AG04450 (cell line): ENCODE data around the gene TTC9B. TPM values are rescaled to one million over a fixed set of nuclear protein-coding genes. Genes with fewer than 3 reads are reported as not detected.

ENCODE experiments used
- CTCF ChIA-PET: fragments of 300-600, 350-600 bp; formaldehyde crosslinking; extraction: SDS; loops from one replicate; lab custom pipeline; 2022; ENCODE audit warnings: antibody characterized with exemption, inconsistent platforms; lab: Charles Lee
- POLR2A ChIA-PET: fragments of 350-600 bp; formaldehyde crosslinking; extraction: SDS; loops from one replicate; lab custom pipeline; 2021; ENCODE audit warnings: antibody characterized with exemption, inconsistent platforms; lab: Yijun Ruan, JAX
- DNase-seq: peaks from one replicate; pipeline ENCODE4 v3.0.0-alpha.2; 2011; ENCODE audit warnings: low read depth, low spot score
- H3K27ac ChIP-seq: one replicate; pipeline ENCODE4 v1.5.1; 2012; ENCODE audit warnings: low read depth, low read length, control low read depth
- H3K27me3 ChIP-seq: one replicate; pipeline ENCODE4 v1.6.0; 2012; ENCODE audit warnings: low read length; ENCODE audit not compliant: control insufficient read depth, insufficient read depth
- H3K4me3 ChIP-seq: 2 replicates; pipeline ENCODE4 v1.5.1; 2011; ENCODE audit warnings: mild to moderate bottlenecking, low read depth, low read length, control low read depth
- H3K9me3 ChIP-seq: 2 replicates; pipeline ENCODE4 v1.5.1; 2012; ENCODE audit warnings: low read length; ENCODE audit not compliant: control insufficient read depth, insufficient read depth
- polyA plus RNA-seq: library from polyadenylated mRNA; depleted of rRNA; stranded (reverse); fragments of >200 nt; gene quantifications from 2 replicates; pipeline ENCODE4 v1.2.3, GENCODE V29; 2011
- TF ChIP-seq, protein P1 (sequence below): IDR thresholded peaks from 2 replicates; pipeline ENCODE4 v1.5.1; 2011; ENCODE audit warnings: low read depth, low read length, control low read depth, inconsistent platforms

The TTC9B gene
- polyA plus RNA-seq, 1 experiment = not detected

DNA sequence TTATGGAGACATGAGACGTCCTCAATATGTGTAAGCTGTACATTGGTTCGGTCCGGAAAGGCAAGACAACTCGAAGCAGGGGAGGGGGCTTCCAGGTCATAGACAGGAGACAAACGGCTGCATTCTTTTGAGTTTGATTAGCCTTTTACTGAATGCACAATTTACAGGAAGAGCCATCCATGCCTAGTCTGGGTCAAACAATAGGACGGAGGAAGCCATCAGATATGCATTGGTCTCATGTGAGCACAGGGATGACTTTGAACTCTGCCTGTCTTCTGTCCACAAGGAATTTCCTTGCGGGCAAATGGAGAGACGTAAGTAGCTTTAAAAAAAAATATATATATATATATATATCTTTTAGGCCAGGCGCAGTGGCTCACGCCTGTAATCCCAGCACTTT lies 10.2 kb upstream of the TTC9B start:
- TF ChIP-seq, protein P1, sequence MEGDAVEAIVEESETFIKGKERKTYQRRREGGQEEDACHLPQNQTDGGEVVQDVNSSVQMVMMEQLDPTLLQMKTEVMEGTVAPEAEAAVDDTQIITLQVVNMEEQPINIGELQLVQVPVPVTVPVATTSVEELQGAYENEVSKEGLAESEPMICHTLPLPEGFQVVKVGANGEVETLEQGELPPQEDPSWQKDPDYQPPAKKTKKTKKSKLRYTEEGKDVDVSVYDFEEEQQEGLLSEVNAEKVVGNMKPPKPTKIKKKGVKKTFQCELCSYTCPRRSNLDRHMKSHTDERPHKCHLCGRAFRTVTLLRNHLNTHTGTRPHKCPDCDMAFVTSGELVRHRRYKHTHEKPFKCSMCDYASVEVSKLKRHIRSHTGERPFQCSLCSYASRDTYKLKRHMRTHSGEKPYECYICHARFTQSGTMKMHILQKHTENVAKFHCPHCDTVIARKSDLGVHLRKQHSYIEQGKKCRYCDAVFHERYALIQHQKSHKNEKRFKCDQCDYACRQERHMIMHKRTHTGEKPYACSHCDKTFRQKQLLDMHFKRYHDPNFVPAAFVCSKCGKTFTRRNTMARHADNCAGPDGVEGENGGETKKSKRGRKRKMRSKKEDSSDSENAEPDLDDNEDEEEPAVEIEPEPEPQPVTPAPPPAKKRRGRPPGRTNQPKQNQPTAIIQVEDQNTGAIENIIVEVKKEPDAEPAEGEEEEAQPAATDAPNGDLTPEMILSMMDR = no peak
- H3K4me3 ChIP-seq = no peak overlapping the region
- H3K27me3 ChIP-seq = peaks cover 7% of the 10 kb centered on the region
- ChIA-PET CTCF (interaction anchor here (1.4 kb wide), 1 partner anchor 88 kb away, joined by 4 read pairs; no protein-coding TSS in a partner anchor), POLR2A (interaction anchor here (0.6 to 1.2 kb wide), 2 partner anchors 10 to 54 kb away, joined by 3 read pairs; partner anchors contain the start of gene TTC9B)
- H3K9me3 ChIP-seq = peaks cover 1% of the 10 kb centered on the region; the same call in 1 of the 2 replicates
- H3K27ac ChIP-seq = no peak overlapping the region
- DNase-seq = no peak

DNA sequence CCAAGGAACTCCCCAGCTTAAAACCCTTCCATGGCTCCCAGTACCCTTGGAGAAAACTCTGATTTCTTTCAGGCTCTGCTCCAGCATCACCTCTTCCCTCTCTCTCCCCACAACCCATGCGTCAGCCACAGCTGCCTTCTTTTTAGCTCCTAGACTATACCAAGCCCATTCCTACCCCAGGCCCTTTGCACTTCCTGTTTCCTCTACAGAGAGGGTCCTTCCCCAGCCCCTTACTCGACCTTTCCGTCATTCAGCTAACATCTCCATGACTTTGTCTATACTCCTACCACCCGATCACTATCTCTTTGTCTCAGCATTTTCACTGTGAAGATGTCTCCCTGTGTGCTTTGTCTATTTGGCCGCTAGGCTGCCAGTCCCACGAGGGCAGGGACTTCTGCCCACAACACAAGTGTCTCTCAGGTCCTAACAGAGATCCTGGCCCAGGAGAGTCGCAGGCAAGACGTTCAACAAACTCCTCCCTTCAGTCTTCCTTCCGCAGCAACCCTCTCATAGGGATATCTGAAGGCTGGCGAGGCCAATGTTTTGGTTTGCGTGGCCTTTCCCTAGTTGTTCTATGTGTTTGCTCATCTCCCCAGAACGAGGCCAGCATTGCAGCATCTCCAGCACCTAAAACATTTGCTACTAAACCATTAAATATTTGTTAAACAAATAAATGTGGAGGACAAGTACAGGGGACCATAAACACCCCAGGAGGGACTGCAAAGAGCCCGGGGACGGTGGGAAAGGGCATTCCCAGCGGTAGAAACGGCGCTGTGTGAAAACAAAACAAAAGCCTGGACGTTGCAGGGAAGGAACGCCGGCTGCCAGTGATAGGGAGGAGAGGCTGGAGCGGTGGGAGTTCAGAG lies 7.5 kb upstream of the TTC9B start:
- Histone ChIP-seq H3K27ac (peak overlapping the region; percentile 2), H3K4me3 (peak overlapping the region; percentile 45), H3K27me3 (peaks cover 7% of the 10 kb centered on the region), H3K9me3 (peaks cover 15% of the 10 kb centered on the region)
- TF ChIP-seq, protein P1 = 0 out of 2 replicates have a peak, but pooled peaks have one; percentile 8
- no peak for DNase-seq
- POLR2A ChIA-PET = interaction anchor here (0.7 kb wide), 1 partner anchor 85 kb away, joined by 3 read pairs; no protein-coding TSS in a partner anchor
- CTCF ChIA-PET = no interaction called here

DNA sequence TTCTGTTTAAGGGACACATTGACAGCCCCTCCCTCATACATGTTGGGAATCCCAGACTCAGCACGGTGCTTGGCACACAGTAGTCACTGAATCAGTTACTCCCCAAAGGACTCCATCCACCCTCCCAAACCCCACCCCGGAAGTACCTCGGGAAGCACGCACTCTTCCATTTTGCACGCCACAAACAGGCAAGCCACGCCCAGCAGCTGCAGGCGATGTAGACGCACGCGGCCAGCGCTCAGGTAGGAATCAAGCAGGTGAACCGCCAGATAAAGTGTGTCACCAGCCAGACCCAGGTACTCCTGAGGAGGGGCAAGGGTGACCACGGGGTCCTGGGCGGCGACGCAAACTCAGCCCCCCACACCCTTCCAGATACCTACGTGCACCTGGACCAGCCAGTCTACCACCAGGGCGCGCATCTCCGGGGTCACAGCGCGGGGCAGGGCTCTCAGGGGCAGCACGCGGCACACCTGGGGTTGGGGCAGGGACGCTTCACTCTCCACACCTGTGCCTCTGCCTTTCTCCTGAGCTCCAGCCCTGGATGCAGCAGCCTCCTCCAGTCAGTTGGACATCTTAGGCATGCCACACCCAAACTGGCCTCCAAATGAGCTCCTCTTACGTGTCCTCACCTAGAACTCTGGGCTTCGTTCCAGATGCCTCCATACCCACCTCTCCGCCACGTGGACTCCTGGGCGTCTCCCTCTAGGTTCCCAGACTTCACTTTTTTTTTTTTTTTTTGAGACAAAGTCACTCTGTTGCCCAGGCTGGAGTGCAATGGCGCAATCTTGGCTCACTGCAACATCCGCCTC lies 6.4 kb upstream of the TTC9B start:
- Histone ChIP-seq H3K9me3 (peaks cover 15% of the 10 kb centered on the region), H3K27me3 (peaks cover 7% of the 10 kb centered on the region), H3K4me3 (no peak overlapping the region), H3K27ac (no peak overlapping the region)
- no peak for DNase-seq
- CTCF ChIA-PET = interaction anchor here (0.5 to 1.7 kb wide), 3 partner anchors 84 to 301 kb away, joined by 3 to 8 read pairs (median 3); partner anchors contain the start of gene SERTAD1
- TF ChIP-seq, protein P1 = no peak
- POLR2A ChIA-PET = interaction anchor here (0.7 kb wide), 1 partner anchor 84 kb away, joined by 3 read pairs; no protein-coding TSS in a partner anchor

DNA sequence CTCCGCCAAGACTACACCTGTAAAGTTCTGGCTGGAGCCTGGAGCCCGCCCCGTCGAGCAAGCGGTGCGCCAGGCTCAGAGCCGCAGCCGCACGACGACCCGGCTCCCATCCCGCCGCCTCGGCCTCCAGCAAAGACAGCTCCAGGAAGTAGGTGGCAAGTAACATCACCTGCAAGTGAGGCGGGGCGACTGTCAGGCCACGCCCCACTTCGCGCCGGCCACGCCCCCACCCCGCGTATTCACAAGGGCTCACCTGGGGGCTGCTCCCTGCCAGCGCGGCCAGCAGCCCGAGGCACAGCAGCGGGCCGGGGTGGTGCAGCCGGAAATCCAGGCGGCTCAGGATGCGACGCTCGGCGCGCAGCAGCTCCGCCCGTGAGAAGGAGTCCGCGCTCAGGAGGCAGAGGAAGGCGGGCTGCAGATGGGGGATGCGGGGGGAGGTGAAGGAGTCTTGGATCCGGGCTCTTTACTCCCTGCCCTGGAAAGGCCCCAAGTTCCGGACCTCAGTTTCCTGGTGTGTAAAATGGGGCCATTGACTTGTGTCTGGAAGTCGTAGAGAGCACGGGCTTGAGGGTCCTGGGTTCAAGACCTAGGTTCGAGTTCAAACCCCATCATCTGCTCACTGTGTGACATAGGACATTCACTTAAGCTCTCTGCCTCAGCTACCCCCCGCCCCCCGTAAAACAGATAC lies 5.1 kb upstream of the TTC9B start:
- no peak for DNase-seq
- Histone ChIP-seq H3K4me3 (no peak overlapping the region), H3K27ac (no peak overlapping the region), H3K27me3 (peaks cover 7% of the 10 kb centered on the region), H3K9me3 (peaks cover 15% of the 10 kb centered on the region)
- TF ChIP-seq, protein P1 = no peak
- CTCF ChIA-PET = interaction anchor here (0.5 to 1.7 kb wide), 3 partner anchors 79 to 83 kb away, joined by 3 to 8 read pairs (median 5); no protein-coding TSS in a partner anchor
- POLR2A ChIA-PET = no interaction called here
